HG03460 (cell line): Measurements from ENCODE around the gene CHRD.
"Not testable (repeated sequence)": the region's sequence is repeated elsewhere in the genome, so short reads cannot be mapped to it uniquely, and the experiment has no call there.

ENCODE experiments used
- ATAC-seq: cut with Tn5 transposase; IDR thresholded peaks from one replicate; pipeline ENCODE4 v1.9.1; 2021; ENCODE audit not compliant: unreplicated experiment

The CHRD gene

DNA sequence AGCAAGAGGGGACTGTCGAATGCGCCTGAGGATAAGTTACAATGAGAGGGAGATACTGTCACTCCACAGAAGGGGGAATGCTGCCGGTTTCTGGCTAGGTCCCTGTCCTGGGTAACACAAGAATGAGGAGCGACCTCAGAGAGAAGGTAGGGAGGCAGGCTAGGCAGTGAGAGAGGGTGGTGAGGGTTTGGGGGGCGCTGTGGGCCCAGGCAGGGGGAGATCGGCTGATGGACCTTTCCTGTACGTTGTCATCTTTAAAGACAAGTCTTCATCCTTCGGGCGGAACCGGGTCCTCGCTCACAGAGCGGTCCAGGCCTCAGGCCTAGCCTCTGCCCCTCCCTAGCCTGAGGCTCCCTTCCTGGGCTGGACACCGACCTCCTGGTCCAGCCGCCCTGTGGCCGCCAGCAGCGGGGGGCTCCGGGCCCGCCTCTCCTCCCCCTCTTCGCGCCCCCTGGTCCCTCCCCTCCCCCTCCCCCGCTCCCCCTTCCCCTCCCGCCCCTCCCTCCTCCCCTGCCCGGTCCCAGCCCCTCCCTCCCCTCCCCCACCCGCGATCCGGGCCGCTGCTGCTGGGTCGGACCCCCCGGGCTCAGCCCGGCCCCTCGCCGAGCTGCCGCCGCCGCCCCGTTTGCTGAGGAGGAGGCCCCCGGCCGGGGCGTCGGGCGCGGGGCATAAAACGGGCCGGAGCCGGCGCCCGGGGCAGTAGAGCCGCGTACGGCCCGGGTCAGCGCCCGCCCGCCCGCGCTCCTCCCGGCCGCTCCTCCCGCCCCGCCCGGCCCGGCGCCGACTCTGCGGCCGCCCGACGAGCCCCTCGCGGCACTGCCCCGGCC is at the start of gene CHRD:
TSS of gene CHRD (plus strand) at position 697 of the 827 bp plus-strand sequence. CDS start 265 bp downstream, outside the sequence.
- ATAC-seq = no peak

DNA sequence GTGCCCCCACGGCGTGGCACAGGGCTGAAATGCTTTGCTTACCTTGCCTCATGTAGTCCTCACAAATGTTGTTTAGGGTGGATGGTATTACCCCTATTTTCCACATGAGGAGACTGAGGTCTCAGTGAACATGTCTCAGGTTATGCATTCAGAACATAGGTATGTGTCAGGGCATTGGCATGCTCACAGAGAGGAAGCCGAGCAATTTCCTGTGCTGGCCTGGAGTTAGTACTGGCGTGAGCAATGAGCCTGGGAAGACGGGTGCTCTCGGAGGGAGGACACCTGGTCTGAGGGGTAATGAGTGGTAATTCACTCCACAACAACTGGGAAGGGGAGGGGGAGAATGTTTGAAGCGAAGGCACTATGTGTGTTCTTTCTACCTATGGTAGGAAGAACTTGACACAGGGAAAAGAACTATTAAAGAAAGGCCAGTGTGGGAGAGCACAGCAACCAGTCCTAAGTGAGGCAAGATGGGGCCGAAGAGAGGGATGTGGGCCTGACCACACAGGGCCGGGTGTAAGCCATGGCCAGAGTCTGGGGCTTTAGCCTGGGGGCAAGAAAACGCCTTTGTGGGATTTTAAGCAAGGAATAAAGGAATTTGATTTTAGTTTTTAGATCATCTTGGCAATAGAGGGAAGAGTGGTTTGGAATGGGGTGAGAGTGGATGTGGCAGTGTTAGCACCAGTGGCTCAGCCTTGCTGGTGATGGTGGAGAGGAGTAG is 47.3 kb upstream of the CHRD start:
- ATAC-seq = no peak

DNA sequence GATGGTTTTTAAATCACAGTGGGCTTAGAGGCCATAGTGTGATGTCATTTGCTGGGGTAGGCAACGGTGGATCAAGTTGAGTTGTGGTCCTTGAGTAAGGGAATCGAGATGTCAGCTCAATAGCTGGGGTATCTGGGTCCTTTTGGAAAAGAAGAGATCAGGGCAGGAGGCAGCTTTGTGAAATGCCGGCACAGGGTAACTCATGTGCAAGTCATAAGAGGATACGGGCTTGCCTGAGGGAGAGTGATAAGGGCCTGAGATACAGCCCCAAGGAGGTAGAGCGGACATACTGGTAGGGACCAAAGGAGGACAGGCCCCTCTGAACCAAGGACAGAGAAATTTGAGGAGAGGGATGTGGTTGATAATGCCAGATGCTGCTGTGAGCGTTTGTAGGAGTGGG is 46.7 kb upstream of the CHRD start:
- no peak for ATAC-seq

DNA sequence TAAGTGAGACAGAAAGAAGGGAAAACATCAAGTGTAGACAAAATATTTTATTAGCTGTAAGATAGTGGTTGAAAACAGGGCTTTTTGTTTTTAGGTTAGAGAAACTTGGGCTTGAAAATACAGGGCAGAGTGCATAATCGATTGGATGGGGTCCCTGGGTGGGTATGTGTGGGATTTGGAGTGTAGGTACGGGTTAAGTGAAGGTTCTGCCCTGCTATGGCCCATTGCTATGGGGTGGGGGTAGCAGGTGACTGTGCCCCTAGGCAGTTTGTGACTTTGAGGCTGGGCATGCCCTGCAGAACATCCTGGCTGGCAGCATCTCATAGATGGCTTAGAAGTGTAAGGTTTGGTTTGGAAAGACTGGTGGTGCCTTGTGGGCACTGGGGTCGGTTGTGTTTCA is 46.2 kb upstream of the CHRD start:
- no peak for ATAC-seq

DNA sequence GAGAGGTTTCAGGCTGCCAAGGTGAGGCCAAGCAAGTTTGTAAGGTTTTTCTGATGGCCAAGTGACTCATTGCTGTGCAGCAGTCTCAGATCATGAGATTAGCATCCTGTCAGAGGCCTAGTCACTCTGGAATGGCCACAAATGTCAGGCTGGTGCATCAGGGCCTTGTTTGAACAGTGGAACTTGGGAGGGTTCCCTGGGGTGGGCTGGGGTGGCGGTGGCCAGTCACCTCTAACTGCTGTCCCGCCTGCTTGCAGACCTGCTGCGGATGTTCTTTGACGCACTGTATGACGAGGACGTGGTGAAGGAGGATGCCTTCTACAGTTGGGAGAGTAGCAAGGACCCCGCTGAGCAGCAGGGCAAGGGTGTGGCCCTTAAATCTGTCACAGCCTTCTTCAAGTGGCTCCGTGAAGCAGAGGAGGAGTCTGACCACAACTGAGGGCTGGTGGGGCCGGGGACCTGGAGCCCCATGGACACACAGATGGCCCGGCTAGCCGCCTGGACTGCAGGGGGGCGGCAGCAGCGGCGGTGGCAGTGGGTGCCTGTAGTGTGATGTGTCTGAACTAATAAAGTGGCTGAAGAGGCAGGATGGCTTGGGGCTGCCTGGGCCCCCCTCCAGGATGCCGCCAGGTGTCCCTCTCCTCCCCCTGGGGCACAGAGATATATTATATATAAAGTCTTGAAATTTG is 45.2 kb upstream of the CHRD start:
- ATAC-seq = no peak

DNA sequence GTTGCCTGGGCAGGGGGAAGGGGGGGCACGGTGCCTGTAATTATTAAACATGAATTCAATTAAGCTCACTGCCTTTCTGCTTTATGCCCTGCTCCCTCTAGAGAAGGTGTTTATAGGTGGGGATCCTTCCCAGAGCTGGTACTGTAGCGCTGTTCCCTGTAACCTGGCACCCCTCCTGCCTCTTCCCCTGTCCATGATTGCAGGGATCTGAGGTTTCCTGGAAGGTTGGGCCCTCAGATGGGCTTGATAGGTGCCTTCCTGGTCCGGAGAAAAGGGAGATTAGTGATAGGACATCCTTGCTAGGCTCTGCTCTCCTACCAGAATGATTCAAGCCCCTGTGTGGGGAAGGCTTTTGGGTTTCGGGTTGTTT is 44.6 kb upstream of the CHRD start:
- ATAC-seq = no peak

DNA sequence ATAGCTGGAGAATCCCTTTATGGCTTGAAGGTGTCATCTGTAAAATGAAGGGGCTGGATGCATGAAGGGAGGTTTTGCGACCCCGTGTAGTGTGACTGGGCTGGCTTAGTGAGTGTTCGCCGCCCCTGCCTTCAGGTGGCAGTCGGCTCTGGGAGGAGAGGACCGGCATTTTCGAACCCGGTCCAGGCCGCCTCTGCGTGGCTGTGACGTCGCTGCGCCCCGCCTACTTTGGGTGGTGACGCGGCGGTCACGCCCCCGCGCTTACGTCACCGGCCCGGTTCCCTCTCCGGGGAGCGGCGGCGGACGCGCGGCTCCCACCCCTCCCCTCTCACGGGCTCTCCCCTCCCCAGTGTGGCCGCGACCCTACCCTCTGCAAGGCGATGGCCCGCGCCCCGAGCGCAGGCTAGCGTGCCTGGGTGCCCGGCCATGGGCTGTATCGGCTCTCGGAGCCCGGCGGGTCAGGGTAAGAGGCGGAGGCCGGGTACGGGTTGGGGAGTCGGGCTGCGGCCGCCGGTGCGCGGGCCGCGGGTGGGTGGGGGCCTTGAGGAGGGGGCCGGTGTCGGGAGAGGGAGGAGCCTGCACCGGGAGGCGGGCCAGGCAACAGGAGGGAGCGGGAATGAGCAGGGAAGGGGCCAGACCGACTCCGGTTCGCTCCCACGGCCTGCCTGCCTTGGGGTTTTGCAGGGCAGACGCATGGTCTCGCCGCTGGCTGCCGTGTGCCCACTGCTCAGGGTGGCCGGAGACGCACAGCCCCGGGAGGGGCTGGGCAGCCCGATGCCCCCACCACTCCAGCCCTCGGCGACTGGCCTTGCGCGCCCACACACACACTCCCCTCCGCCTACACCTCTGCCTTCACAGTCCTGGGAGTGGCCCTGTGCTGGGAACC is 44.0 kb upstream of the CHRD start:
- ATAC-seq = peak; percentile 76

DNA sequence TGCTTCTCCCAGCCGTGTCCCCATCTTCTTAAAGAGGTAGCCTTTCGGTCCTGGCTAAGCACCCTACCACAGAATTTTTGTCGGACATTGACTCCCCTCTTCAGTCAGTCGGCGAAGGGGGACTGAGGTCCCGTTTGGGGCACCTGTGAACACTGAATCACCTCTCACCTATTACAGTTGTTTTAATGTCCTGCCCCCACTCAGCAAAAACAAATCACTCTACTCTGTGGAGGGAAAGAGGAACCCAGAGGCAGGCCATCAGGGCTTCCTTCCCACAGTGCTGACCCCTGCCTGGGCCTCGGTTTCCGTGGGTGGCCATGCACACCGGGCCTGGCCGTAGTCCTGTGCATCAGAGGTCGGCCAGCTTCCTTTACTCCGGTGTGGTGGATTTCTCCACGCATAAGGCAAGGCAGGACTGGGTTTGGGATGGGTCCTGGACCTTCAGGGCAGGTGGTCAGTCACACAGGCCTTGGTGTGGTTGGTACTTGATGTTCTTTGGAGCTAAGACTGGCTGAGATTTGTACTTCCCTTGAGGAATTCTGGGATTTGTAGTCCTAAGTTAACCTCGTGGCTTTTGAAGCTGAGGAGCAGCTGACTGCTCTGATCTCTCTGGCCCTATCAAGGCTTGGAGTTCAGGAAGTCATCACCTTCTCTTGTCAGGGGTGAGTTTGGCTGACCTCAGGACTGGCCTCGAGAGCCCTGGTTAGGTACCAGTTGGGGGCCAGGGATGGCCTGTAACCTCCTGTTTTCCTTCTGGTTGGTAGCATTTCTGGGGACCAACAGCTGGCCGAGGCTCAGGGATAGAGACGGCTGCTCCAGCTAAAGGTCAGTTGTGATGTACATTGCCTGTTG is 43.1 kb upstream of the CHRD start:
- ATAC-seq = no peak

DNA sequence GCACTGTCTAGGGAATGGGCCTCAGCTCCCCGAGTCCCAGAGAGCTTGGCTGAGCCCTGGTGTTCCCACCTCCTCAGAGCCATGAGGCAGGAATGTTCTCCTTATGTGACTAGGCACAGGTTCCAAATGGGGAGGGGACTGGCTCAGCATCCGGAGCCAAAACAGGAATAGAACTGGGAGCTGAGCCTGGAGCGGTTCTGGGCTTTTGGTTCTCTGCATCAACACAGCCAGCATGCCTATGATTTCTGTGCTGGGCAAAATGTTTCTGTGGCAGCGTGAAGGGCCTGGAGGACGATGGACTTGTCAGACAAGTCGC is 42.5 kb upstream of the CHRD start, which contains the start of gene FAM131A:
TSS of gene FAM131A (plus strand) at position 202 of the 316 bp plus-strand sequence. CDS start at position 233, 31 bp downstream.
- no peak for ATAC-seq

DNA sequence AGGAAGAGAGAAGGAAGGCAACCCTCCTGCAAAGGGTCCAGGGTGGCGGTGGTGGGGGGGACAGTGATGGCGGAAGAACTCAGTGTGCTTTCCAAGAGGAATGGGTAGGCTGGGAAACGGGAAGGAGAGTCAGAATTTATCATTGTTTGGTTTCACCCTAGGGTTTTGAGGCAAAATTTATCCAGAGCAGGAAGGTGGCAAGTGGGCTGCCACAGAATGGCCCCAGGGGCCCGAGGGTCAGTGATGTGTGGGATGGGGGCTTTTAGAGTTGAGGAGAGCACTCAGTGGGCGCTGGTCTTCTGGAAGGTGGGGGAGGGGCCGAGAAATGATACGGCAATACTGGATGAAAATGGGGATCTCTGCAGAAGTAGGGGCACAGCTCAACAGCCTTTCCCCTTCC is 41.9 kb upstream of the CHRD start:
- ATAC-seq = no peak

DNA sequence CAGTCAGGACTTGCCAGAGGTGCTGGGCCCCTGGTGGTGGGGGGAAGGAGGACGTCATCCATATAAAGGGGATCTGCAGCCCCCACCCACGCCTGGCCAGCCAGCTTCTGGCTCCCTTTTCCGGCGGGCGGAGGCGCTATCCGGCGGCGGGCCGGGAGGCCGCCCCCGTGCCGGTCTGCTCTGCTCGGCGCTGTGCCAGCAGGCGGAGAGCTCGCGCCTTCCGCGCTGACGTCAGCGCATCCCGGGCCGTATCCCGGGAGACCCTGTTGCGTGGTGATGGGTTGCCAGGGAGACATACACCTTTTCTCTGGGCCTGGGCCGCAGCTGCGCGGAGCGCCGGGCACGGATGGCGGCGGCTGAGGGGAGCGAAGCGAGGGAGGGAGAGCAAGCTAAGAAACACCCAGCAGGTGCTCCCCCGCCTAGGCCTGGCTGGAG is 41.3 kb upstream of the CHRD start:
- no peak for ATAC-seq

DNA sequence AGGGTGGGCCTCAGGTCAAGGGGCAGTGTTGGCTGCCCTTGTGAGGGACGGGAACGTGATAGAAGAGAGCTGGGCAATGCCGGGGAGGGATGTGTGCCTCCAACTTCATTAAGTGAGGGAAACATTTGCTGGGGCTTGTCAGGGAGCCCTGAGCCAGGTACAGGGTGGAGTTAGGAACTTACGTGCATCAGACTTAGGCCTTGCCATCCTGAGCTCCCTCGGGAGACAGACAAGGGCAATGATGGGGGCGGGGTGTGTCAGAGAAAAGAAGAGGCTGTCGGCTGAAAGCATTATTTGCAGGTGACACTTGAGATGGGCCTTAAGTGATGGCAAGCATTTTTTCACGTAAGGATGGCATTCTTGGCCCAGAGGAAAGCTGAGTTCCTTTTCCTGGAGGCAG is 40.9 kb upstream of the CHRD start:
- ATAC-seq = no peak

DNA sequence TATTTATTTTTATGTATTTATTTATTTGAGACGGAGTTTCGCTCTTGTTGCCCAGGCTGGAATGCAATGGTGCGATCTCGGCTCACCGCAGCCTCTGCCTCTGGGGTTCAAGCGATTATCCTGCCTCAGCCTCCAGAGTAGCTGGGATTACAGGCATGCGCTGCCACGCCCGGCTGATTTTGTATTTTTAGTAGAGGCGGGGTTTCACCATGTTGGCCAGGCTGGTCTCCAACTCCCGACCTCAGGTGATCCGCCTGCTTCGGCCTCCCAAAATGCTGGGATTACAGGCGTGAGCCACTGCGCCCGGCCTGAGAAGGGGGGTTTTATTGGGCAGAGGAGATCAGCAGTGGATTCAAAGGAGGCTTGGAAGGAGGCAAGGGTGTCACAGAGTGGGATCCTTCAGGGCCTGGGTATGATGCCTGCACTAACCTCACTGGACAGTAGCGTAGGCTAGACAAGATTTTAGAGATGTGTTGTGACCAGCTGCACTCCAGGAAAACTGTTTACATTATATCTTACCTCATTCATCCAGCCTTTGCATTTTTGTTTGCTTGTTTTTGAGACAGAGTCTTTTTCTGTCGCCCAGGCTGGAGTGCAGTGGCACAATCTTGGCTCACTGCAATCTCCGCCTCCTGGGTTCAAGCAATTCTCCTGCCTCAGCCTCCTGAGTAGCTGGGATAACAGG is 40.3 kb upstream of the CHRD start:
- not testable (repeated sequence) for ATAC-seq

DNA sequence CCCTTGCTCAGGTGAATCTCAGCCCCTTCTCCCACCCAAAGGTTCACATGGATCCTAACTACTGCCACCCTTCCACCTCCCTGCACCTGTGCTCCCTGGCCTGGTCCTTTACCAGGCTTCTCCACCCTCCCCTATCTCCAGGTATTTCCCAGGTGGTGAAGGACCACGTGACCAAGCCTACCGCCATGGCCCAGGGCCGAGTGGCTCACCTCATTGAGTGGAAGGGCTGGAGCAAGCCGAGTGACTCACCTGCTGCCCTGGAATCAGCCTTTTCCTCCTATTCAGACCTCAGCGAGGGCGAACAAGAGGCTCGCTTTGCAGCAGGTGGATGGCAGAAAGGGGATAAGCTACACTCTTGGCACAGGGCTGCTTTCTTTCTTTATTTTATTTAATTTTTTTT is 37.9 kb upstream of the CHRD start:
- ATAC-seq = no peak

DNA sequence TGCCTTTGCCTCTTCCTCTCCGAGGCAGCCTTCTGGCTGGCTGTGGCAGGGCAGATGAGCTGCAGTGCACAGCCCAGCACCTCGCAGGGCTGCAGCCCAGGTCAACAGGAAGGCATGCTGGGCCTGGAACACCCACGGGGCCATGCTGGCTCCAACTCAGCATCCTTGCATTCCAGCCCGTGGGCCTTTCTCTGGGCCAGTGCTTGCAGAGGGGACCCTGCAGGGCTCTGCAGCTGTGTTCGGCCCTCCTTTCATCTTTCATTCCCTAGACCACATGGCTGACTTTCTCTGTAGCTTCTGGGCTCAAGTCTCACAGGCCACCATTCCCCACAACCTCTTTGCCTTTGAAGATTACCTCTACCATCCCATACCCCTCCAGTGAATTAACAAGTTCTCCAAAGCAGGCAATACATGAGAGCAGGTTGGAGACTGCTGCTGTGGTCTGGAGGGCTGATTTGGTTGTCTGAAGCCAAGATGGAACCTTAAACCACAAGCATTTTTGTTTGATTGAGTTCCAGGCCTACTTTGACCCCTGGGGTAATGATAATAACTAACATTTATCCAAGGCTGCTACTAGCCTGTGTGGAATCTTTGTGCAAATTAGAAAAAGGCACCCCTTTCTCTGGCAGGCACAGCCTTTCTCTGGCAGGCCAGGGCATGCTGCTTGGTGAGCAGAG is 36.5 kb upstream of the CHRD start:
- ATAC-seq = no peak

DNA sequence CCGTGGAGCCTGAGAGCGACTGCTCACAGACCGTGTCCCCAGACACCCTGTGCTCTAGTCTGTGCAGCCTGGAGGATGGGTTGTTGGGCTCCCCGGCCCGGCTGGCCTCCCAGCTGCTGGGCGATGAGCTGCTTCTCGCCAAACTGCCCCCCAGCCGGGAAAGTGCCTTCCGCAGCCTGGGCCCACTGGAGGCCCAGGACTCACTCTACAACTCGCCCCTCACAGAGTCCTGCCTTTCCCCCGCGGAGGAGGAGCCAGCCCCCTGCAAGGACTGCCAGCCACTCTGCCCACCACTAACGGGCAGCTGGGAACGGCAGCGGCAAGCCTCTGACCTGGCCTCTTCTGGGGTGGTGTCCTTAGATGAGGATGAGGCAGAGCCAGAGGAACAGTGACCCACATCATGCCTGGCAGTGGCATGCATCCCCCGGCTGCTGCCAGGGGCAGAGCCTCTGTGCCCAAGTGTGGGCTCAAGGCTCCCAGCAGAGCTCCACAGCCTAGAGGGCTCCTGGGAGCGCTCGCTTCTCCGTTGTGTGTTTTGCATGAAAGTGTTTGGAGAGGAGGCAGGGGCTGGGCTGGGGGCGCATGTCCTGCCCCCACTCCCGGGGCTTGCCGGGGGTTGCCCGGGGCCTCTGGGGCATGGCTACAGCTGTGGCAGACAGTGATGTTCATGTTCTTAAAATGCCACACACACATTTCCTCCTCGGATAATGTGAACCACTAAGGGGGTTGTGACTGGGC is 35.1 kb upstream of the CHRD start:
- no peak for ATAC-seq

DNA sequence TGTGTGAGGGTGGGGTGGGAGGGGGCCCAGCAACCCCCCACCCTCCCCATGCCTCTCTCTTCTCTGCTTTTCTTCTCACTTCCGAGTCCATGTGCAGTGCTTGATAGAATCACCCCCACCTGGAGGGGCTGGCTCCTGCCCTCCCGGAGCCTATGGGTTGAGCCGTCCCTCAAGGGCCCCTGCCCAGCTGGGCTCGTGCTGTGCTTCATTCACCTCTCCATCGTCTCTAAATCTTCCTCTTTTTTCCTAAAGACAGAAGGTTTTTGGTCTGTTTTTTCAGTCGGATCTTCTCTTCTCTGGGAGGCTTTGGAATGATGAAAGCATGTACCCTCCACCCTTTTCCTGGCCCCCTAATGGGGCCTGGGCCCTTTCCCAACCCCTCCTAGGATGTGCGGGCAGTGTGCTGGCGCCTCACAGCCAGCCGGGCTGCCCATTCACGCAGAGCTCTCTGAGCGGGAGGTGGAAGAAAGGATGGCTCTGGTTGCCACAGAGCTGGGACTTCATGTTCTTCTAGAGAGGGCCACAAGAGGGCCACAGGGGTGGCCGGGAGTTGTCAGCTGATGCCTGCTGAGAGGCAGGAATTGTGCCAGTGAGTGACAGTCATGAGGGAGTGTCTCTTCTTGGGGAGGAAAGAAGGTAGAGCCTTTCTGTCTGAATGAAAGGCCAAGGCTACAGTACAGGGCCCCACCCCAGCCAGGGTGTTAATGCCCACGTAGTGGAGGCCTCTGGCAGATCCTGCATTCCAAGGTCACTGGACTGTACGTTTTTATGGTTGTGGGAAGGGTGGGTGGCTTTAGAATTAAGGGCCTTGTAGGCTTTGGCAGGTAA is 34.3 kb upstream of the CHRD start:
- ATAC-seq = no peak
